Vagina (tissue), 2 donors: ENCODE measurements around the gene P3H2. TPM values are rescaled to one million over a fixed set of nuclear protein-coding genes. Genes with fewer than 3 reads are reported as not detected.

Source experiments
- DNase-seq, 2 donors: peaks; one replicate each; pipeline ENCODE4 v3.0.0-alpha.2; 2017; ENCODE audit errors: extremely low spot score in 2 of 2
- H3K27ac ChIP-seq: fragments of 200-600 bp; sonication (generic); one replicate; pipeline ENCODE4 v1.5.1; 2019
- H3K27me3 ChIP-seq: fragments of 200-600 bp; sonication (generic); one replicate; pipeline ENCODE4 v1.5.1; 2019
- H3K36me3 ChIP-seq, 2 donors: fragments of 200-600 bp; sonication (generic); one replicate each; pipeline ENCODE4 v1.5.1; 2017 to 2019
- H3K4me1 ChIP-seq: fragments of 200-600 bp; sonication (generic); one replicate; pipeline ENCODE4 v1.5.1; 2019
- H3K4me3 ChIP-seq, 2 donors: fragments of 200-600 bp; sonication (generic); 1 replicate in 1 of 2; 2 replicates in 1 of 2; pipeline ENCODE4 v1.5.1; 2016 to 2019
- H3K9me3 ChIP-seq: fragments of 200-600 bp; sonication (generic); one replicate; pipeline ENCODE4 v1.5.1; 2019
- POLR2A ChIP-seq, 2 donors: fragments of 450-650 bp; IDR thresholded peaks; one replicate each; pipeline ENCODE4 v1.6.1; 2017; ENCODE audit warnings: antibody characterized with exemption in 2 of 2, mild to moderate bottlenecking in 2 of 2, moderate library complexity in 2 of 2
- POLR2AphosphoS5 ChIP-seq, 2 donors: sonication (generic); formaldehyde crosslinking; IDR thresholded peaks; one replicate each; pipeline ENCODE4 v1.9.0; 2017; ENCODE audit warnings: antibody characterized with exemption in 2 of 2, mild to moderate bottlenecking in 2 of 2, low read depth in 1 of 2; ENCODE audit not compliant: insufficient read depth in 1 of 2
- intact Hi-C: fragments of 100-400 bp; cut with DNase I; formaldehyde crosslinking; loops from one replicate; pipeline ENCODE4 v1.15.1; 2023
- total RNA-seq: library from RNA; depleted of rRNA; stranded (reverse); fragments of >200 nt; gene quantifications from one replicate; pipeline ENCODE4 v1.2.3, GENCODE V29; 2016
- TF ChIP-seq, protein P1 (sequence below), 3 experiments: fragments of 450-650 bp in 2 of 3; fragments of 200-600 bp in 1 of 3; sonication (generic) in 1 of 3; IDR thresholded peaks; one replicate each; pipeline ENCODE4 v1.5.1; 2017 to 2019; ENCODE audit warnings: antibody characterized with exemption in 3 of 3, mild to moderate bottlenecking in 2 of 3, moderate library complexity in 2 of 3

Gene P3H2
- total RNA-seq, 1 donor from 2014 or later, result 41.7 TPM

DNA sequence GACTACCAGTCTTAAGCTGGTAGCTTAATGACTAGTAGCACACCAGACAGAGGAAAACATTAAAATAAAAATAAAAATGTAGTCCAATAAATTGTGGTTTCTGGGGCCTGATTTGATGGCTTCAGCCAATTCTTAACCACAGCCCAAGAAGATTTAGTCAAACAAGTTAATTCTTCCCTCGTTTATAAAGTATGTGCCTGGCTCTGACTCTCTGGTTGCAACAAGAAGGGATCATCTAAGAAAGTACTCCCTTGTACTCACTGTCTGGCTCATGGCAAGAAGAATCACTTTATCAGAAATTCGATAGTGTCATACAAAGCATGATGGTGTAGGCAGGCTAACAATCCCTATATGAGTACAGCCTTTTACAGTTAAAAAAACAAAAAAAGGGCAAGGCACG lies 141.9 kb downstream of the P3H2 start:
- no peaks in the 10 kb centered on the region for H3K9me3 ChIP-seq
- intact Hi-C loops, result loop anchor here (10.0 kb wide), 2 partner anchors 146 to 346 kb away; partner anchors contain the start of genes CLDN1 and P3H2
- H3K27ac ChIP-seq, result no peak overlapping the region
- TF ChIP-seq POLR2AphosphoS5 (IDR thresholded peaks at IDR 0.05; ENCODE audit: insufficient read depth in 1 of 2, low read depth in 1 of 2) (no peak), POLR2A (IDR thresholded peaks at IDR 0.05) (no peak)
- TF ChIP-seq, protein P1, sequence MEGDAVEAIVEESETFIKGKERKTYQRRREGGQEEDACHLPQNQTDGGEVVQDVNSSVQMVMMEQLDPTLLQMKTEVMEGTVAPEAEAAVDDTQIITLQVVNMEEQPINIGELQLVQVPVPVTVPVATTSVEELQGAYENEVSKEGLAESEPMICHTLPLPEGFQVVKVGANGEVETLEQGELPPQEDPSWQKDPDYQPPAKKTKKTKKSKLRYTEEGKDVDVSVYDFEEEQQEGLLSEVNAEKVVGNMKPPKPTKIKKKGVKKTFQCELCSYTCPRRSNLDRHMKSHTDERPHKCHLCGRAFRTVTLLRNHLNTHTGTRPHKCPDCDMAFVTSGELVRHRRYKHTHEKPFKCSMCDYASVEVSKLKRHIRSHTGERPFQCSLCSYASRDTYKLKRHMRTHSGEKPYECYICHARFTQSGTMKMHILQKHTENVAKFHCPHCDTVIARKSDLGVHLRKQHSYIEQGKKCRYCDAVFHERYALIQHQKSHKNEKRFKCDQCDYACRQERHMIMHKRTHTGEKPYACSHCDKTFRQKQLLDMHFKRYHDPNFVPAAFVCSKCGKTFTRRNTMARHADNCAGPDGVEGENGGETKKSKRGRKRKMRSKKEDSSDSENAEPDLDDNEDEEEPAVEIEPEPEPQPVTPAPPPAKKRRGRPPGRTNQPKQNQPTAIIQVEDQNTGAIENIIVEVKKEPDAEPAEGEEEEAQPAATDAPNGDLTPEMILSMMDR (IDR thresholded peaks at IDR 0.05), result no peak
- no peaks in the 10 kb centered on the region for H3K27me3 ChIP-seq
- H3K4me3 ChIP-seq, result no peak overlapping the region
- peaks cover 15% of the 10 kb centered on the region for H3K4me1 ChIP-seq
- DNase-seq, result no peak
- H3K36me3 ChIP-seq, result no peaks in the 10 kb centered on the region

DNA sequence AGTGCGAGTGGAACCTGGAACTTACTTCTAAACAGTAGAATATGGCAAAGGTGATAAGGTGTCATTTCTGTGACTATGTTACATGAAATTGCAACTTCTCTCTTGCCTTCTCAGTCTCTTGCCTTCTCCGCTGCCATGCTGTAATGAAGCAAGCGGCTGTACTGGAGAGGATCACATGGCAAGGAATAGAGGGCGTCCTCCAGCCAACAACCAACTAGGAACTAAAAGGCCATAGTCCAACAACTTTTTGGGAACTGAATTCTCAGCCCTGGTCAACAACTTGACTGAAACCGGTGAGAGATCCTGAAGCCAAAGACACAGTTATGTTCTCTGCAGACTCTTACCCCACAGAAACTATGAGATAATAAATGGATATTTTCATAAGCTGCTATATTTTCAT lies 143.5 kb downstream of the P3H2 start:
- Histone ChIP-seq H3K9me3 (no peaks in the 10 kb centered on the region), H3K4me3 (no peak overlapping the region), H3K4me1 (peaks cover 11% of the 10 kb centered on the region), H3K27ac (no peak overlapping the region), H3K36me3 (peaks cover 0 to 6% of the 10 kb centered on the region in 2 donors), H3K27me3 (no peaks in the 10 kb centered on the region)
- intact Hi-C loops, result loop anchor here (10.0 kb wide), 2 partner anchors 148 to 348 kb away; partner anchors contain the start of genes CLDN1 and P3H2
- TF ChIP-seq POLR2A (IDR thresholded peaks at IDR 0.05) (no peak), POLR2AphosphoS5 (IDR thresholded peaks at IDR 0.05; ENCODE audit: insufficient read depth in 1 of 2, low read depth in 1 of 2) (no peak)
- TF ChIP-seq, protein P1 (IDR thresholded peaks at IDR 0.05), result no peak
- no peak for DNase-seq

DNA sequence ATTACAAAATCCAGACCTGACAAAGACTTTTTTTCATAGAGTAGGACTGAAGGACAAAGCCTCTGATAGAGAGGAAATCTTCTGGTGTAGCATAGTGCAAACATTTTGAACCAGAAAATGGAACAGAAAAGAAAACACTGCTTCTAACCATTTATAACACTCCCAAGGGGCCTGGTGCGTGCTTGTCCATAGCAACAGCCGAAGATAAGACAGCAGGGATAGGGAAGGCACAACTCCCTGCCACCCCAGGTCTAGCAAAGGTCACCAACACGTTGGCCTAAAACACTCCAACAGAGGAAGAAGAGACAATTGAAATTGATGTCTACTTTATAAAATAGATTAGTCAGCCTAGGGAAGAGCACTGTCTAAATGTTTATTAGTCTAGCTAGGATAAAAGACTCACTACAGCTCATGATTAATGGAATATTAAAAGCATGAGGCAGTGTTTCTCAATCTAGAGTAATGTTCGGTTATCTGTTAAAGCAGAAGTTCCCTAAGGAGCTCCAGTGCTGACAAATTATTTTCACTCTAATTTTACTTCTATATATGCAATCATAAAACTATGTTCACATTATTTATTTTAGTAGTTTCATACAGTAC lies 145.2 kb downstream of the P3H2 start:
- no peak overlapping the region for H3K27ac ChIP-seq
- intact Hi-C loops, result loop anchor here (10.0 kb wide), 2 partner anchors 149 to 349 kb away; partner anchors contain the start of genes CLDN1 and P3H2
- H3K9me3 ChIP-seq, result no peaks in the 10 kb centered on the region
- no peaks in the 10 kb centered on the region for H3K27me3 ChIP-seq
- H3K4me3 ChIP-seq, result no peak overlapping the region
- DNase-seq, result no peak
- TF ChIP-seq POLR2A (IDR thresholded peaks at IDR 0.05), result no peak
- TF ChIP-seq POLR2AphosphoS5 (IDR thresholded peaks at IDR 0.05; ENCODE audit: insufficient read depth in 1 of 2, low read depth in 1 of 2), result no peak
- TF ChIP-seq, protein P1 (IDR thresholded peaks at IDR 0.05), result no peak
- H3K36me3 ChIP-seq, result peaks cover 0 to 8% of the 10 kb centered on the region in 2 donors
- no peaks in the 10 kb centered on the region for H3K4me1 ChIP-seq

DNA sequence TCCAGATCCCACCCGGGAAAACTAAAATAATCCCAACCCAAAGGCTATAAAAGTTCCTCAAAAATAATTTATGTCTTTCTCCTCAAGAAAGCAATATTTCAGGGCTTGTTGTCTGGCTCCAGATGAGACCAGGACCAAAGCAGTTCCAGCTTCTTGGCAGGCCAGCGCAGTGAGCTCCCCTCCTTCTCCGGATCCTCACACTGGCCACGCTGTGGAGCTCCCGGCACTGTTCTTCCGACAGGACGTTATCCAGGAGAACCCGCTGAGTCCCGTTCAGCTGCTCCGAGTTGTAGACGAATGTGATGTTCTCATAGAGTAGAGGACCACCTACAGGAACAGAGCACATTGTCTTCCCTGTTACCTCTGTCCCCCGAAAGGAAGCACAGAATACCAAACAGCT lies 146.3 kb downstream of the P3H2 start:
- intact Hi-C loops, result loop anchor here (10.0 kb wide), 2 partner anchors 150 to 350 kb away; partner anchors contain the start of genes CLDN1 and P3H2

More for the DNA sequence above, 146.3 kb downstream of the P3H2 start:
- H3K4me3 ChIP-seq, result no peak overlapping the region
- DNase-seq, result no peak
- no peaks in the 10 kb centered on the region for H3K4me1 ChIP-seq
- H3K27ac ChIP-seq, result no peak overlapping the region
- H3K36me3 ChIP-seq, result peaks cover 0 to 8% of the 10 kb centered on the region in 2 donors
- H3K27me3 ChIP-seq, result no peaks in the 10 kb centered on the region
- no peaks in the 10 kb centered on the region for H3K9me3 ChIP-seq
- TF ChIP-seq POLR2A (IDR thresholded peaks at IDR 0.05) (no peak), POLR2AphosphoS5 (IDR thresholded peaks at IDR 0.05; ENCODE audit: insufficient read depth in 1 of 2, low read depth in 1 of 2) (no peak)
- TF ChIP-seq, protein P1 (IDR thresholded peaks at IDR 0.05), result no peak
